ENCODE data around the gene CNOT8. TPM values are rescaled to one million over a fixed set of nuclear protein-coding genes. Genes with fewer than 3 reads are reported as not detected.

Gene CNOT8
- total RNA-seq, 2 donors from 2014 or later: 59.3 to 63.8 TPM

DNA sequence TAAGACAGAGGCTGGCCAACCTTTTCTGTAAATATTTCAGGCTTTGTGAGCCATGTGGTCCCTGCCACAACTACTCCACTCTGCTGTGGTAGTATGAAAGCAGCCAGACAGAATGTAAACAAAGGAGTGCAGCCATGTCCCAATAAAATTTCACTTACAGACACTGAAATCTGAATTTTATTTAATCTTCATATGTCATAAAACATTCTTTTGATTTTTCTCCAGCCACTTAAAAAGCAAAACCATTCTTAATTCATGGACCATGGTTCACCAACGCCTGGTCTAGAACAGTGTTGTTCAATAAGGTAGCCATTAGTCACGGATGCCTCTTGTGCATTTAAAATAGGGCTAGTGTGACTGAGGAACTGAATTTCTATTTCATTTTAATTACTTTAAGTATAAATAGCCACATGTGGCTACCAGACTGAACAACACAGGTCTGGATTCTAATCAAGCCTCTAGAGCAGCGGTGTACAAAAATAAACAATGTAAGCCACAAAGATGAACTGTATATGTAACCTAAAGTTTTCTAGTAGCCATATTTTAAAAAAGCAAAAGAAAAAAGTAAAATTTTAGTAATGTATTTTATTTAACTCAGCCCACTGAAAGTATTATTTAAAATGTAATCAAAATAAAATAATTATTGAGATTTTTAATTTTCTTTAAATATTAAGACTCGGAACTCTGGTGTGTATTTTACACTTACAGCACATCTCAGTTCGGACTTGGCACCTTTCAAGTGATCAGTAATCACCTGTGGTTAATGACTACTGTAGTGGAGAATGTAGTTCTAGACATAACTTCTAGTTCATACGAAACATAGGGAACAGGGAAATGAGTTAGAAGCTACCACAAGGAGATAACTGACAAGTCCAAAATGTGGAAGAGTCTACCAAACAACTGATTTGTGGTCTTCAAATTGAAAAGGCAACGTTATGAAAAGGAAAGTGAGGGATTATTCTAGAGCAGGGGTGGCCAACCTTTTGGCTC, 65.3 kb downstream of the CNOT8 start:
- Mint-ChIP-seq H3K4me3 (no peak overlapping the region), H3K9me3 (no peaks in the 10 kb centered on the region), H3K4me1 (ENCODE audit: low read depth) (no peaks in the 10 kb centered on the region), H3K36me3 (ENCODE audit: insufficient read depth in 2 of 2) (peaks cover 6 to 32% of the 10 kb centered on the region in 2 donors), H3K27ac (no peak overlapping the region), H3K27me3 (ENCODE audit: low read depth) (no peaks in the 10 kb centered on the region)
- no peak for DNase-seq
- ATAC-seq (replicated peaks in 1 of 2): no peak

Other genes with a start within 250 kb of the CNOT8 start
- 100 to 1,000 TPM; 248 to 266 TPM for gene LARP1, start 103.2 kb upstream of the CNOT8 start, total RNA-seq
- under 1 TPM in 1 of 2 donors, not detected in 1; 0.43 TPM for gene FAXDC2, start 8.0 kb upstream of the CNOT8 start, total RNA-seq
- 10 to 100 TPM; 14.4 to 15.8 TPM for gene GEMIN5, start 79.6 kb downstream of the CNOT8 start, total RNA-seq
- 10 to 100 TPM; 67.5 to 78.0 TPM for gene MRPL22, start 82.4 kb downstream of the CNOT8 start, total RNA-seq
- gene KIF4B, start 155.1 kb downstream of the CNOT8 start, total RNA-seq: under 1 TPM in 1 of 2 donors, not detected in 1; 0.30 TPM